PC-3 (cell line): Measurements from ENCODE around the gene NSL1. TPM values are rescaled to one million over a fixed set of nuclear protein-coding genes. Genes with fewer than 3 reads are reported as not detected.
"Not testable (repeated sequence)": the region's sequence is repeated elsewhere in the genome, so short reads cannot be mapped to it uniquely, and the experiment has no call there.

Experiments used
- ATAC-seq: fragments of 200-7000 bp; cut with Tn5 transposase; 2 replicates; pipeline ENCODE4 v1.9.1; 2020; ENCODE audit warnings: mild to moderate bottlenecking, moderate library complexity
- BruUV-seq: library from RNA; stranded (reverse); fragments of 400-500 nt; replicated peaks from 2 replicates; lab custom pipeline; 2021; lab: Mats Ljungman, UMichigan
- CTCF ChIA-PET: fragments of 300-600 bp; sonication (Branson Sonifier 250); formaldehyde crosslinking; loops from one replicate; lab custom pipeline; 2022; ENCODE audit warnings: antibody characterized with exemption; lab: Charles Lee
- POLR2A ChIA-PET: fragments of 300-600 bp; sonication (Branson Sonifier 250); formaldehyde crosslinking; loops from one replicate; lab custom pipeline; 2022; ENCODE audit warnings: antibody characterized with exemption; ENCODE audit not compliant: unreplicated experiment; lab: Charles Lee
- DNase-seq: peaks from one replicate; pipeline ENCODE4 v3.0.0-alpha.2; 2015
- H2AFZ ChIP-seq: fragments of 300-600 bp; sonication (generic); 2 replicates; pipeline ENCODE4 v1.6.0; 2016; ENCODE audit warnings: antibody characterized with exemption, low read length
- H3F3A ChIP-seq: fragments of 300-600 bp; sonication (generic); one replicate; pipeline ENCODE4 v1.6.0; 2017; ENCODE audit warnings: antibody characterized with exemption, low read length, control low read depth, mild to moderate bottlenecking; ENCODE audit not compliant: unreplicated experiment
- H3K27ac ChIP-seq: fragments of 300-600 bp; sonication (generic); 2 replicates; pipeline ENCODE4 v1.5.1; 2016; ENCODE audit warnings: mild to moderate bottlenecking, low read length
- H3K27me3 ChIP-seq: fragments of 300-600 bp; sonication (generic); 2 replicates; pipeline ENCODE4 v1.6.1; 2016; ENCODE audit warnings: low read length, mixed read lengths
- H3K36me3 ChIP-seq: fragments of 300-600 bp; sonication (generic); 2 replicates; pipeline ENCODE4 v1.6.1; 2016; ENCODE audit warnings: low read depth, mixed run types, low read length, mixed read lengths
- H3K4me1 ChIP-seq: fragments of 300-600 bp; sonication (generic); 2 replicates; pipeline ENCODE4 v1.5.1; 2016; ENCODE audit warnings: low read length; ENCODE audit not compliant: insufficient read depth
- H3K4me2 ChIP-seq: fragments of 300-600 bp; sonication (generic); 2 replicates; pipeline ENCODE4 v1.6.0; 2016; ENCODE audit warnings: low read length
- H3K4me3 ChIP-seq: fragments of 300-600 bp; sonication (generic); 2 replicates; pipeline ENCODE4 v1.5.1; 2016; ENCODE audit warnings: mild to moderate bottlenecking, low read length, mixed read lengths
- H3K79me2 ChIP-seq: fragments of 300-600 bp; sonication (generic); 2 replicates; pipeline ENCODE4 v1.6.1; 2017; ENCODE audit warnings: low read length, mixed read lengths
- H3K9ac ChIP-seq: fragments of 300-600 bp; sonication (generic); 2 replicates; pipeline ENCODE4 v1.6.0; 2016; ENCODE audit warnings: mild to moderate bottlenecking, low read length
- H3K9me2 ChIP-seq: fragments of 300-600 bp; sonication (generic); replicated peaks from 2 replicates; pipeline ENCODE4 v1.6.1; 2016; ENCODE audit warnings: mixed run types, low read length, mixed read lengths
- H3K9me3 ChIP-seq: fragments of 300-600 bp; sonication (generic); 2 replicates; pipeline ENCODE4 v1.6.1; 2016; ENCODE audit warnings: low read length, mixed read lengths
- H4K20me1 ChIP-seq: fragments of 300-600 bp; sonication (generic); 2 replicates; pipeline ENCODE4 v1.6.1; 2016; ENCODE audit warnings: low read length, mixed read lengths
- CTCF ChIP-seq: fragments of 300-600 bp; sonication (generic); conservative IDR thresholded peaks from 2 replicates; pipeline ENCODE4 v1.5.1; 2017; ENCODE audit warnings: antibody characterized with exemption, low read depth, mild to moderate bottlenecking, low read length
- EZH2 ChIP-seq: fragments of 300-600 bp; sonication (generic); IDR thresholded peaks from one replicate; pipeline ENCODE4 v1.6.1; 2017; ENCODE audit warnings: antibody characterized with exemption, mild to moderate bottlenecking, low read length; ENCODE audit not compliant: unreplicated experiment
- EZH2phosphoT487 ChIP-seq: fragments of 300-600 bp; sonication (generic); IDR thresholded peaks from 2 replicates; pipeline ENCODE4 v1.6.1; 2018; ENCODE audit warnings: mild to moderate bottlenecking, antibody characterized with exemption, low read length, borderline replicate concordance
- intact Hi-C: fragments of 100-400 bp; cut with micrococcal nuclease; formaldehyde crosslinking; loops from 2 replicates; pipeline ENCODE4 v1.9.0; 2023
- total RNA-seq: library from RNA; depleted of rRNA; stranded (reverse); fragments of >200 nt; gene quantifications from 2 replicates; pipeline ENCODE4 v1.2.3, GENCODE V29; 2014

NSL1 gene
- total RNA-seq, 1 experiment from 2014 or later: 56.1 TPM

- Histone ChIP-seq H3K9me2 (no peaks in the 10 kb centered on the region), H3K79me2 (no peaks in the 10 kb centered on the region), H2AFZ (no peak overlapping the region), H4K20me1 (no peaks in the 10 kb centered on the region), H3K4me3 (no peak overlapping the region), H3K27me3 (no peaks in the 10 kb centered on the region), H3K36me3 (peaks cover 33% of the 10 kb centered on the region), H3F3A (no peaks in the 10 kb centered on the region), H3K9me3 (peaks cover 15% of the 10 kb centered on the region; the same call in 1 of the 2 replicates), H3K4me1 (no peaks in the 10 kb centered on the region), H3K9ac (no peak overlapping the region), H3K4me2 (no peak overlapping the region), H3K27ac (no peak overlapping the region)
- ChIA-PET POLR2A (no interaction called here), CTCF (interaction anchor here (0.6 kb wide), 1 partner anchor 375 kb away, joined by 5 read pairs; no protein-coding TSS in a partner anchor)
- ATAC-seq (no peak), DNase-seq (no peak)
- TF ChIP-seq EZH2 (no peak), EZH2phosphoT487 (no peak)
- intact Hi-C loops: no loop called here
- BruUV-seq: no TSS peak
These were observed 18.6 kb downstream of the NSL1 start for GRCh38 chr1:212773011-212773410.

- Histone ChIP-seq H3K4me1 (no peaks in the 10 kb centered on the region), H3K36me3 (peaks cover 37% of the 10 kb centered on the region), H2AFZ (no peak overlapping the region), H3K4me3 (no peak overlapping the region), H3K9me3 (peaks cover 20% of the 10 kb centered on the region; the same call in 1 of the 2 replicates), H3F3A (no peaks in the 10 kb centered on the region), H3K4me2 (no peak overlapping the region), H3K79me2 (no peaks in the 10 kb centered on the region), H3K9ac (no peak overlapping the region), H4K20me1 (no peaks in the 10 kb centered on the region), H3K27me3 (no peaks in the 10 kb centered on the region), H3K9me2 (no peaks in the 10 kb centered on the region), H3K27ac (no peak overlapping the region)
- intact Hi-C loops: no loop called here
- TF ChIP-seq EZH2 (no peak), EZH2phosphoT487 (no peak), CTCF (no peak)
- no peak for DNase-seq
- BruUV-seq: no TSS peak
- ATAC-seq: no peak
- CTCF ChIA-PET: no interaction called here
- POLR2A ChIA-PET: no interaction called here
These were observed 20.2 kb downstream of the NSL1 start for GRCh38 chr1:212771341-212771740.

DNA sequence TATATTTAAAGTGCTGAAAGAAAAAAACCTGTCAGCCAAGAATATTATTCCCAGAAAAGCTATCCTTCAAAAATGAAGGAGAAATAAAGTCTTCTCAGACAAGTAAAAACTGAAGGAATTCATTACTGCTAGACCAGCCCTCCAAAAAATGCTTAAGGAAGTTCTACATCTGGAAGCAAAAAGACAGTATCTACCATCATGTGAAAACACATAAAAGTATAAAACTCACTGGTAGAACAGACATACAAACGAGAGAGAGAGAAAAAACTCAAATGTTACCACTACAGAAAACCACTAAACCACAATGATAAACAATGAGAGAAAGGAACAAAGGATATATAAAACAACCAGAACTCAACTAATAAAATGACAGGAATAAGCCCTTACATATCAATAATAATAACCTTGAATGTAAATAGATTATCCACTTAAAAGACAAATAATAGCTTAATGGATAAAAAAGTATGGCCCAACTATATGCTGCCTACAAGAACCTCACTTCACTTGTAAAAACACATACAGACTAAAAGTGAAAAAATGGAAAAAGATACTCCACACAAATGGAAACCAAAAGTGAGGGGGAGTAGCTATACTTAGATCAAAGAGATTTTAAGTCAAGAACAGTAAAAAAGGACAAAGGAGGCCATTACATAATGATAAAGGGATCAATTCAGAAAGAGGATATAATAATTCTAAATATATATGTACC, 22.0 kb downstream of the NSL1 start:
- H3K4me2 ChIP-seq: no peak overlapping the region
- H3K27me3 ChIP-seq: no peaks in the 10 kb centered on the region
- peaks cover 37% of the 10 kb centered on the region for H3K36me3 ChIP-seq
- H2AFZ ChIP-seq: no peak overlapping the region
- ATAC-seq (no peak), DNase-seq (no peak)
- TF ChIP-seq CTCF: no peak
- no peak for TF ChIP-seq EZH2phosphoT487
- TF ChIP-seq EZH2: no peak
- CTCF ChIA-PET: no interaction called here
- H4K20me1 ChIP-seq: no peaks in the 10 kb centered on the region
- no peaks in the 10 kb centered on the region for H3K79me2 ChIP-seq
- H3K9me3 ChIP-seq: peaks cover 20% of the 10 kb centered on the region; the same call in 1 of the 2 replicates
- H3K9ac ChIP-seq: no peak overlapping the region
- intact Hi-C loops: no loop called here
- H3K4me3 ChIP-seq: no peak overlapping the region
- H3F3A ChIP-seq: no peaks in the 10 kb centered on the region
- POLR2A ChIA-PET: no interaction called here
- no peaks in the 10 kb centered on the region for H3K4me1 ChIP-seq
- no peak overlapping the region for H3K27ac ChIP-seq
- no TSS peak for BruUV-seq
- H3K9me2 ChIP-seq: no peaks in the 10 kb centered on the region

GRCh38 chr1:212766825-212767224, 24.8 kb downstream of the NSL1 start:
- not testable (repeated sequence) for H3K4me1 ChIP-seq

More at GRCh38 chr1:212766825-212767224, 24.8 kb downstream of the NSL1 start:
- H3F3A ChIP-seq, H2AFZ ChIP-seq, DNase-seq, POLR2A ChIA-PET, H3K9me2 ChIP-seq, H3K4me3 ChIP-seq, intact Hi-C loops, BruUV-seq, H3K4me2 ChIP-seq, H4K20me1 ChIP-seq, H3K79me2 ChIP-seq, ATAC-seq, H3K27me3 ChIP-seq, H3K9ac ChIP-seq, H3K27ac ChIP-seq: not testable (repeated sequence)
- Histone ChIP-seq H3K36me3 (peaks cover 35% of the 10 kb centered on the region), H3K9me3 (peaks cover 20% of the 10 kb centered on the region; the same call in 1 of the 2 replicates)
- CTCF ChIA-PET: interaction anchor here (0.6 kb wide), 2 partner anchors 304 to 435 kb away, joined by 3 to 5 read pairs; no protein-coding TSS in a partner anchor
